ENCODE measurements around the gene ATP7A.

Gene ATP7A

DNA sequence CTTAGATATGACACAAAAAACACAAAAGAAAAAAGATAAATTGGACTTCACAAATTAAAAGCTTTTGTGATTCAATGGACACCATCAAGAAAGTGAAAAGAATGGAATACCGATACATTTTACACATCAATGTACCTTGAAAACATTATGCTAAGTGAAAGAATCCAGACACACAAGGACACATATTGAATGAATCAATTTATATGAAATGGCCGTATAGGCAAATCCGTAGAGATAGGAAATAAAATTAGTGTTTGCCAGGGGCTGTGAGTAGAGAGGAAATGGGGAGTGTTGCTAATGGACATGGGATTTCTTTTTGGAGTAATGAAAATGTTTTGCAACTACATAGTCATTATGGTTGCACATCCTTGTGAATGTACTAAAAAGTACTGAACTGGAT is 55.9 kb downstream of the ATP7A start:
- ATAC-seq: no peak
- TF ChIP-seq, protein P1, sequence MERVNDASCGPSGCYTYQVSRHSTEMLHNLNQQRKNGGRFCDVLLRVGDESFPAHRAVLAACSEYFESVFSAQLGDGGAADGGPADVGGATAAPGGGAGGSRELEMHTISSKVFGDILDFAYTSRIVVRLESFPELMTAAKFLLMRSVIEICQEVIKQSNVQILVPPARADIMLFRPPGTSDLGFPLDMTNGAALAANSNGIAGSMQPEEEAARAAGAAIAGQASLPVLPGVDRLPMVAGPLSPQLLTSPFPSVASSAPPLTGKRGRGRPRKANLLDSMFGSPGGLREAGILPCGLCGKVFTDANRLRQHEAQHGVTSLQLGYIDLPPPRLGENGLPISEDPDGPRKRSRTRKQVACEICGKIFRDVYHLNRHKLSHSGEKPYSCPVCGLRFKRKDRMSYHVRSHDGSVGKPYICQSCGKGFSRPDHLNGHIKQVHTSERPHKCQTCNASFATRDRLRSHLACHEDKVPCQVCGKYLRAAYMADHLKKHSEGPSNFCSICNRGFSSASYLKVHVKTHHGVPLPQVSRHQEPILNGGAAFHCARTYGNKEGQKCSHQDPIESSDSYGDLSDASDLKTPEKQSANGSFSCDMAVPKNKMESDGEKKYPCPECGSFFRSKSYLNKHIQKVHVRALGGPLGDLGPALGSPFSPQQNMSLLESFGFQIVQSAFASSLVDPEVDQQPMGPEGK (CRISPR knock-in tag; IDR thresholded peaks at IDR 0.05; ENCODE audit: borderline replicate concordance): no peak
- TF ChIP-seq TCF4 (CRISPR knock-in tag; IDR thresholded peaks at IDR 0.05; ENCODE audit: borderline replicate concordance) (no peak), ZNF8 (CRISPR knock-in tag; IDR thresholded peaks at IDR 0.05) (no peak), ZFP3 (CRISPR knock-in tag; IDR thresholded peaks at IDR 0.05) (no peak), TOX (CRISPR knock-in tag; IDR thresholded peaks at IDR 0.05; ENCODE audit: borderline replicate concordance) (no peak), ESRRG (CRISPR knock-in tag; IDR thresholded peaks at IDR 0.05) (no peak), ZFP30 (CRISPR knock-in tag; IDR thresholded peaks at IDR 0.05) (no peak), BACH2 (CRISPR knock-in tag; IDR thresholded peaks at IDR 0.05; ENCODE audit: borderline replicate concordance) (no peak), SNAI2 (CRISPR knock-in tag; IDR thresholded peaks at IDR 0.05) (no peak)
- TF ChIP-seq, protein P2, sequence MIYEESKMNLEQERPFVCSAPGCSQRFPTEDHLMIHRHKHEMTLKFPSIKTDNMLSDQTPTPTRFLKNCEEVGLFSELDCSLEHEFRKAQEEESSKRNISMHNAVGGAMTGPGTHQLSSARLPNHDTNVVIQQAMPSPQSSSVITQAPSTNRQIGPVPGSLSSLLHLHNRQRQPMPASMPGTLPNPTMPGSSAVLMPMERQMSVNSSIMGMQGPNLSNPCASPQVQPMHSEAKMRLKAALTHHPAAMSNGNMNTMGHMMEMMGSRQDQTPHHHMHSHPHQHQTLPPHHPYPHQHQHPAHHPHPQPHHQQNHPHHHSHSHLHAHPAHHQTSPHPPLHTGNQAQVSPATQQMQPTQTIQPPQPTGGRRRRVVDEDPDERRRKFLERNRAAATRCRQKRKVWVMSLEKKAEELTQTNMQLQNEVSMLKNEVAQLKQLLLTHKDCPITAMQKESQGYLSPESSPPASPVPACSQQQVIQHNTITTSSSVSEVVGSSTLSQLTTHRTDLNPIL (CRISPR knock-in tag; IDR thresholded peaks at IDR 0.05; ENCODE audit: low read depth): no peak

DNA sequence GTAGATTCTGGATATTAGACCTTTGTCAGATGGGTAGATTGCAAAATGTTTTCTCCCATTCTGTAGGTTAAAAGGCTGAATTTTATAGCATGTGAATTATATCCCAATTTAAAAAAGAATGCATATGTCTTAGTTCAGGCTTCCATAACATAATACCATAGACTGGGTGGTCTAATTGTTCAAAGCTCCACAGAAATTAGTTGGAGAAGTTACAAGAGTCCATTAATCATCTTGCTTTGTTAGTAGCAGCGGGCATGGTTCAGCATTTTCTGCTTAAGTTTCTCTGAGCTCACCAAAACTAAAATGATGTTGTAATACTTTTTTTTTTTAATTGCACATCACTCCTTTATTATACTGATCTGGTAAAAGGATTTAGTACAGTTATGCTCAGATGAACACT is 57.1 kb downstream of the ATP7A start:
- TF ChIP-seq TCF4 (CRISPR knock-in tag; IDR thresholded peaks at IDR 0.05; ENCODE audit: borderline replicate concordance) (no peak), ESRRG (CRISPR knock-in tag; IDR thresholded peaks at IDR 0.05) (no peak), ARNTL (CRISPR knock-in tag; IDR thresholded peaks at IDR 0.05; ENCODE audit: borderline replicate concordance, low read depth) (no peak), CSDC2 (CRISPR knock-in tag; IDR thresholded peaks at IDR 0.05) (no peak), ZFP30 (CRISPR knock-in tag; IDR thresholded peaks at IDR 0.05) (no peak), TOX (CRISPR knock-in tag; IDR thresholded peaks at IDR 0.05; ENCODE audit: borderline replicate concordance) (no peak), ISL1 (CRISPR knock-in tag; IDR thresholded peaks at IDR 0.05) (no peak), PPARA (CRISPR knock-in tag; IDR thresholded peaks at IDR 0.05; ENCODE audit: borderline replicate concordance) (no peak), ZNF70 (CRISPR knock-in tag; IDR thresholded peaks at IDR 0.05) (no peak), ZNF8 (CRISPR knock-in tag; IDR thresholded peaks at IDR 0.05) (no peak), SNAI2 (CRISPR knock-in tag; IDR thresholded peaks at IDR 0.05) (no peak), GLIS3 (CRISPR knock-in tag; IDR thresholded peaks at IDR 0.05) (no peak), ZNF565 (CRISPR knock-in tag; conservative IDR thresholded peaks at IDR 0.05; ENCODE audit: low read depth) (no peak), ZC3H10 (CRISPR knock-in tag; IDR thresholded peaks at IDR 0.05) (no peak), OSR1 (CRISPR knock-in tag; IDR thresholded peaks at IDR 0.05) (no peak)
- TF ChIP-seq, protein P1 (CRISPR knock-in tag; IDR thresholded peaks at IDR 0.05; ENCODE audit: borderline replicate concordance): no peak
- TF ChIP-seq, protein P3, sequence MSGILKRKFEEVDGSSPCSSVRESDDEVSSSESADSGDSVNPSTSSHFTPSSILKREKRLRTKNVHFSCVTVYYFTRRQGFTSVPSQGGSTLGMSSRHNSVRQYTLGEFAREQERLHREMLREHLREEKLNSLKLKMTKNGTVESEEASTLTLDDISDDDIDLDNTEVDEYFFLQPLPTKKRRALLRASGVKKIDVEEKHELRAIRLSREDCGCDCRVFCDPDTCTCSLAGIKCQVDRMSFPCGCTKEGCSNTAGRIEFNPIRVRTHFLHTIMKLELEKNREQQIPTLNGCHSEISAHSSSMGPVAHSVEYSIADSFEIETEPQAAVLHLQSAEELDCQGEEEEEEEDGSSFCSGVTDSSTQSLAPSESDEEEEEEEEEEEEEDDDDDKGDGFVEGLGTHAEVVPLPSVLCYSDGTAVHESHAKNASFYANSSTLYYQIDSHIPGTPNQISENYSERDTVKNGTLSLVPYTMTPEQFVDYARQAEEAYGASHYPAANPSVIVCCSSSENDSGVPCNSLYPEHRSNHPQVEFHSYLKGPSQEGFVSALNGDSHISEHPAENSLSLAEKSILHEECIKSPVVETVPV (CRISPR knock-in tag; IDR thresholded peaks at IDR 0.05): no peak
- TF ChIP-seq, protein P4, sequence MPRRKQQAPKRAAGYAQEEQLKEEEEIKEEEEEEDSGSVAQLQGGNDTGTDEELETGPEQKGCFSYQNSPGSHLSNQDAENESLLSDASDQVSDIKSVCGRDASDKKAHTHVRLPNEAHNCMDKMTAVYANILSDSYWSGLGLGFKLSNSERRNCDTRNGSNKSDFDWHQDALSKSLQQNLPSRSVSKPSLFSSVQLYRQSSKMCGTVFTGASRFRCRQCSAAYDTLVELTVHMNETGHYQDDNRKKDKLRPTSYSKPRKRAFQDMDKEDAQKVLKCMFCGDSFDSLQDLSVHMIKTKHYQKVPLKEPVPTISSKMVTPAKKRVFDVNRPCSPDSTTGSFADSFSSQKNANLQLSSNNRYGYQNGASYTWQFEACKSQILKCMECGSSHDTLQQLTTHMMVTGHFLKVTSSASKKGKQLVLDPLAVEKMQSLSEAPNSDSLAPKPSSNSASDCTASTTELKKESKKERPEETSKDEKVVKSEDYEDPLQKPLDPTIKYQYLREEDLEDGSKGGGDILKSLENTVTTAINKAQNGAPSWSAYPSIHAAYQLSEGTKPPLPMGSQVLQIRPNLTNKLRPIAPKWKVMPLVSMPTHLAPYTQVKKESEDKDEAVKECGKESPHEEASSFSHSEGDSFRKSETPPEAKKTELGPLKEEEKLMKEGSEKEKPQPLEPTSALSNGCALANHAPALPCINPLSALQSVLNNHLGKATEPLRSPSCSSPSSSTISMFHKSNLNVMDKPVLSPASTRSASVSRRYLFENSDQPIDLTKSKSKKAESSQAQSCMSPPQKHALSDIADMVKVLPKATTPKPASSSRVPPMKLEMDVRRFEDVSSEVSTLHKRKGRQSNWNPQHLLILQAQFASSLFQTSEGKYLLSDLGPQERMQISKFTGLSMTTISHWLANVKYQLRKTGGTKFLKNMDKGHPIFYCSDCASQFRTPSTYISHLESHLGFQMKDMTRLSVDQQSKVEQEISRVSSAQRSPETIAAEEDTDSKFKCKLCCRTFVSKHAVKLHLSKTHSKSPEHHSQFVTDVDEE (CRISPR knock-in tag; IDR thresholded peaks at IDR 0.05): no peak
- ATAC-seq: no peak

DNA sequence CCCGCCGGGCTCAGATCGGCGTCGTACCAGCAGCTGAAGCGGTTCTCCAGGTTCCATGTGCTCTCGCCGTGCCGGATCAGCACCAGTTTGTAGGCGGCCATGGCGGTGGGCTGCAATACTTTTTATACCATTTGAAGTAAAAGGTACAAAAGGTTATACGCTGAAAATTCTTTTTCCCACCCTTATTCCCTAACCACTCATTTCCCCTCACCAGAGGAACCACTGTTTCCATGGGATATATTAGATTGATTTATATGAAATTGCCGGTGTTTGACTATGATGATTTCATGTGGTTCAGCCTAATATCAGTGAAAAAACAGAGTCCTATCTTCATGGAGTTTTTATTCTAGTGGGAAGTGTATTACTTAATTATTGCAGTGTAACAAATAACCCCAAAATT is 59.0 kb downstream of the ATP7A start, which contains the start of gene PGAM4:
PGAM4 (minus strand) TSS at position 101 of the 400 bp plus-strand sequence; CDS start at position 101, 0 bp downstream.
- no peak for ATAC-seq
- TF ChIP-seq BACH2 (CRISPR knock-in tag; IDR thresholded peaks at IDR 0.05; ENCODE audit: borderline replicate concordance): no peak
- no peak for TF ChIP-seq GLIS3 (CRISPR knock-in tag; IDR thresholded peaks at IDR 0.05)
- no peak for TF ChIP-seq TOX (CRISPR knock-in tag; IDR thresholded peaks at IDR 0.05; ENCODE audit: borderline replicate concordance)
- TF ChIP-seq, protein P2 (CRISPR knock-in tag; IDR thresholded peaks at IDR 0.05; ENCODE audit: low read depth): no peak
- no peak for TF ChIP-seq SNAI2 (CRISPR knock-in tag; IDR thresholded peaks at IDR 0.05)
- no peak for TF ChIP-seq ISL1 (CRISPR knock-in tag; IDR thresholded peaks at IDR 0.05)
- TF ChIP-seq, protein P4 (CRISPR knock-in tag; IDR thresholded peaks at IDR 0.05): no peak
- TF ChIP-seq ESRRG (CRISPR knock-in tag; IDR thresholded peaks at IDR 0.05): no peak
- TF ChIP-seq OSR1 (CRISPR knock-in tag; IDR thresholded peaks at IDR 0.05): no peak
- TF ChIP-seq ZFP30 (CRISPR knock-in tag; IDR thresholded peaks at IDR 0.05): no peak
